Esophagus (tissue), 2 donors: ENCODE results near the gene CHGA. TPM values are rescaled to one million over a fixed set of nuclear protein-coding genes. Genes with fewer than 3 reads are reported as not detected.

Source experiments
- H3K27ac ChIP-seq, 2 donors: one replicate each; pipeline ENCODE4 v1.5.1; 2013; ENCODE audit warnings: low read depth in 2 of 2, mild to moderate bottlenecking in 2 of 2, inconsistent platforms in 1 of 2, low read length in 1 of 2, moderate library complexity in 1 of 2
- H3K27me3 ChIP-seq, 2 donors: one replicate each; pipeline ENCODE4 v1.6.1; 2013; ENCODE audit warnings: low read length in 2 of 2, control low read depth in 1 of 2, mild to moderate bottlenecking in 1 of 2; ENCODE audit not compliant: insufficient read depth in 2 of 2, control insufficient read depth in 1 of 2
- H3K36me3 ChIP-seq, 2 donors: one replicate each; pipeline ENCODE4 v1.6.1; 2013; ENCODE audit warnings: low read length in 1 of 2; ENCODE audit not compliant: control insufficient read depth in 2 of 2, insufficient read depth in 2 of 2
- H3K4me1 ChIP-seq, 2 donors: one replicate each; pipeline ENCODE4 v1.6.1; 2013; ENCODE audit warnings: low read length in 1 of 2; ENCODE audit not compliant: control insufficient read depth in 2 of 2, insufficient read depth in 2 of 2
- H3K4me3 ChIP-seq, 2 donors: one replicate each; pipeline ENCODE4 v1.5.1; 2013; ENCODE audit warnings: low read length in 2 of 2, mild to moderate bottlenecking in 2 of 2, low read depth in 1 of 2, moderate library complexity in 1 of 2
- H3K9me3 ChIP-seq, 2 donors: one replicate each; pipeline ENCODE4 v1.6.1; 2013; ENCODE audit warnings: mild to moderate bottlenecking in 2 of 2, low read depth in 1 of 2, low read length in 1 of 2, moderate library complexity in 1 of 2; ENCODE audit not compliant: control insufficient read depth in 2 of 2, insufficient read depth in 1 of 2
- WGBS, 2 donors: extraction: QIAGEN DNeasy Blood & Tissue Kit; methylation state at CpG; one replicate each; pipeline ENCODE4 v1.1.7; 2013; 5-methylcytosine and 5-hydroxymethylcytosine counted together
- polyA plus RNA-seq, 2 donors: library from polyadenylated mRNA; stranded (reverse); fragments of 200-250 nt; gene quantifications; one replicate each; pipeline ENCODE4 v1.2.3, GENCODE V29; 2013
- donor health status: healthy with polysubstance abuse.
- donor health status: Bipolar disorder and iron deficiency.

The CHGA gene
- polyA plus RNA-seq: under 1 TPM; 0.37 to 0.75 TPM

- WGBS, 2 donors: 10 to 15% methylated on average over 43 to 86 of the region's 86 CpGs
- Histone ChIP-seq H3K36me3 (no peaks in the 10 kb centered on the region), H3K4me3 (no peak within 1 kb of the TSS), H3K27ac (no peak within 1 kb of the TSS), H3K4me1 (peaks cover 0 to 5% of the 10 kb centered on the region in 2 donors), H3K9me3 (no peaks in the 10 kb centered on the region), H3K27me3 (peaks cover 0 to 8% of the 10 kb centered on the region in 2 donors)
Measured at GRCh38 chr14:92922883-92923743, at the start of gene CHGA. Gene CHGA (plus strand): TSS chr14:92923150. CDS start chr14:92923360, 210 bp downstream.

GRCh38 chr14:92874962-92875661 lies 47.8 kb upstream of the CHGA start:
- no peak overlapping the region for H3K27ac ChIP-seq
- no peaks in the 10 kb centered on the region for H3K4me1 ChIP-seq
- no peaks in the 10 kb centered on the region for H3K9me3 ChIP-seq
- H3K36me3 ChIP-seq: no peaks in the 10 kb centered on the region
- WGBS, 2 donors: 41 to 48% methylated on average over 13 of the region's 13 CpGs
- H3K27me3 ChIP-seq: peaks cover 0 to 4% of the 10 kb centered on the region in 2 donors
- no peak overlapping the region for H3K4me3 ChIP-seq

GRCh38 chr14:92877757-92878431 lies 45.1 kb upstream of the CHGA start:
- WGBS, 2 donors: 27 to 29% methylated on average over 18 of the region's 18 CpGs
- H3K9me3 ChIP-seq: no peaks in the 10 kb centered on the region
- no peak overlapping the region for H3K27ac ChIP-seq
- no peak overlapping the region for H3K4me3 ChIP-seq
- H3K27me3 ChIP-seq: peaks cover 0 to 4% of the 10 kb centered on the region in 2 donors
- H3K4me1 ChIP-seq: no peaks in the 10 kb centered on the region
- no peaks in the 10 kb centered on the region for H3K36me3 ChIP-seq

- Histone ChIP-seq H3K4me1 (no peaks in the 10 kb centered on the region), H3K27ac (no peak overlapping the region), H3K9me3 (no peaks in the 10 kb centered on the region), H3K27me3 (peaks cover 0 to 4% of the 10 kb centered on the region in 2 donors), H3K4me3 (no peak overlapping the region), H3K36me3 (no peaks in the 10 kb centered on the region)
- 72 to 83% methylated on average over 7 of the region's 7 CpGs for WGBS, 2 donors
Measured at GRCh38 chr14:92880351-92880750, 42.6 kb upstream of the CHGA start.

- no peaks in the 10 kb centered on the region for H3K36me3 ChIP-seq
- peaks cover 0 to 4% of the 10 kb centered on the region in 2 donors for H3K27me3 ChIP-seq
- WGBS, 2 donors: 27 to 28% methylated on average over 12 of the region's 12 CpGs
- H3K4me3 ChIP-seq: no peak overlapping the region
- no peaks in the 10 kb centered on the region for H3K4me1 ChIP-seq
- no peaks in the 10 kb centered on the region for H3K9me3 ChIP-seq
- H3K27ac ChIP-seq: no peak overlapping the region
Measured at GRCh38 chr14:92880851-92881250, 42.1 kb upstream of the CHGA start.

- no peaks in the 10 kb centered on the region for H3K27me3 ChIP-seq
- no peaks in the 10 kb centered on the region for H3K36me3 ChIP-seq
- WGBS, 2 donors: 92 to 94% methylated on average over 5 of the region's 5 CpGs
Measured at GRCh38 chr14:92883066-92883465, 39.9 kb upstream of the CHGA start.

GRCh38 chr14:92884410-92884809 lies 38.5 kb upstream of the CHGA start:
- H3K27me3 ChIP-seq: no peaks in the 10 kb centered on the region

More at GRCh38 chr14:92883066-92883465, 39.9 kb upstream of the CHGA start:
- Histone ChIP-seq H3K9me3 (no peaks in the 10 kb centered on the region), H3K4me1 (no peaks in the 10 kb centered on the region), H3K27ac (no peak overlapping the region), H3K4me3 (no peak overlapping the region)

GRCh38 chr14:92885279-92886061 lies 37.5 kb upstream of the CHGA start:
- H3K27me3 ChIP-seq: no peaks in the 10 kb centered on the region
- no peaks in the 10 kb centered on the region for H3K9me3 ChIP-seq
- no peak overlapping the region for H3K27ac ChIP-seq
- WGBS, 2 donors: 65 to 67% methylated on average over 8 of the region's 8 CpGs
- no peak overlapping the region for H3K4me3 ChIP-seq
- H3K36me3 ChIP-seq: no peaks in the 10 kb centered on the region
- no peaks in the 10 kb centered on the region for H3K4me1 ChIP-seq

More at GRCh38 chr14:92884410-92884809, 38.5 kb upstream of the CHGA start:
- H3K9me3 ChIP-seq: no peaks in the 10 kb centered on the region
- H3K27ac ChIP-seq: no peak overlapping the region
- H3K4me3 ChIP-seq: no peak overlapping the region
- no peaks in the 10 kb centered on the region for H3K4me1 ChIP-seq
- whole genome bisulfite sequencing, 2 donors: 60 to 64% methylated on average over 3 of the region's 3 CpGs
- no peaks in the 10 kb centered on the region for H3K36me3 ChIP-seq

- WGBS, 2 donors: 54 to 58% methylated on average over 11 of the region's 11 CpGs
- H3K9me3 ChIP-seq: no peaks in the 10 kb centered on the region
Measured at GRCh38 chr14:92886337-92886736, 36.6 kb upstream of the CHGA start.

More at GRCh38 chr14:92886337-92886736, 36.6 kb upstream of the CHGA start:
- Histone ChIP-seq H3K4me1 (no peaks in the 10 kb centered on the region), H3K27me3 (no peaks in the 10 kb centered on the region), H3K4me3 (no peak overlapping the region), H3K27ac (no peak overlapping the region), H3K36me3 (no peaks in the 10 kb centered on the region)
